ENCODE data around the gene SLC22A23. TPM values are rescaled to one million over a fixed set of nuclear protein-coding genes. Genes with fewer than 3 reads are reported as not detected.
"Not testable (repeated sequence)": the region's sequence is repeated elsewhere in the genome, so short reads cannot be mapped to it uniquely, and the experiment has no call there.

Gene SLC22A23
- total RNA-seq, 1 donor from 2014 or later = 5.7 TPM

GRCh38 chr6:3244003-3244831 is 212.6 kb downstream of the SLC22A23 start:
- Histone ChIP-seq H3K9ac (ENCODE audit: low read length) (no peak overlapping the region), H3K27ac (ENCODE audit: low read depth, low read length) (no peak overlapping the region), H4K20me1 (ENCODE audit: insufficient read depth, low read length) (no peaks in the 10 kb centered on the region), H3K4me1 (ENCODE audit: insufficient read depth, low read length) (peaks cover 16% of the 10 kb centered on the region), H3K36me3 (ENCODE audit: insufficient read depth, low read length) (no peaks in the 10 kb centered on the region), H3K27me3 (ENCODE audit: insufficient read depth, low read length) (no peaks in the 10 kb centered on the region), H3K4me2 (ENCODE audit: low read length) (no peak overlapping the region), H3K4me3 (ENCODE audit: insufficient read depth, low read depth, low read length) (no peak overlapping the region), H2AFZ (ENCODE audit: low read depth, low read length) (no peak overlapping the region), H3K79me2 (ENCODE audit: insufficient read depth, low read length) (no peaks in the 10 kb centered on the region), H3K9me3 (ENCODE audit: insufficient read depth, low read depth, low read length) (no peaks in the 10 kb centered on the region)
- no peak for TF ChIP-seq CTCF (IDR thresholded peaks at IDR 0.05; ENCODE audit: insufficient read depth, low read depth, low read length)
- no peak for TF ChIP-seq EZH2 (IDR thresholded peaks at IDR 0.05; ENCODE audit: insufficient read depth, low read length)
- FAIRE-seq (no peak), DNase-seq (ENCODE audit: low read depth) (no peak)
- Mint-ChIP-seq H3K27me3 (ENCODE audit: low read depth, unreplicated experiment) (peaks cover 16% of the 10 kb centered on the region), H3K27ac (ENCODE audit: unreplicated experiment) (no peak overlapping the region), H3K9me3 (ENCODE audit: unreplicated experiment) (peaks cover 8% of the 10 kb centered on the region), H3K4me3 (ENCODE audit: unreplicated experiment) (no peak overlapping the region), H3K36me3 (ENCODE audit: low read depth, unreplicated experiment) (peaks cover 6% of the 10 kb centered on the region), H3K4me1 (ENCODE audit: low read depth, unreplicated experiment) (peaks cover 15% of the 10 kb centered on the region)

GRCh38 chr6:3242768-3243167 is 214.1 kb downstream of the SLC22A23 start:
- H3K4me3 ChIP-seq (ENCODE audit: insufficient read depth, low read depth, low read length) = no peak overlapping the region
- no peak overlapping the region for H3K4me3 Mint-ChIP-seq (ENCODE audit: unreplicated experiment)
- no peaks in the 10 kb centered on the region for H3K9me3 ChIP-seq (ENCODE audit: insufficient read depth, low read depth, low read length)
- no peaks in the 10 kb centered on the region for H3K36me3 ChIP-seq (ENCODE audit: insufficient read depth, low read length)
- H3K27me3 ChIP-seq (ENCODE audit: insufficient read depth, low read length) = no peaks in the 10 kb centered on the region
- DNase-seq (ENCODE audit: low read depth) = no peak
- no peak overlapping the region for H3K4me2 ChIP-seq (ENCODE audit: low read length)
- H3K4me1 Mint-ChIP-seq (ENCODE audit: low read depth, unreplicated experiment) = peaks cover 10% of the 10 kb centered on the region
- no peak overlapping the region for H3K27ac ChIP-seq (ENCODE audit: low read depth, low read length)
- H3K9ac ChIP-seq (ENCODE audit: low read length) = no peak overlapping the region
- no peaks in the 10 kb centered on the region for H3K79me2 ChIP-seq (ENCODE audit: insufficient read depth, low read length)
- peaks cover 8% of the 10 kb centered on the region for H3K9me3 Mint-ChIP-seq (ENCODE audit: unreplicated experiment)
- peaks cover 16% of the 10 kb centered on the region for H3K27me3 Mint-ChIP-seq (ENCODE audit: low read depth, unreplicated experiment)
- TF ChIP-seq CTCF (IDR thresholded peaks at IDR 0.05; ENCODE audit: insufficient read depth, low read depth, low read length) (no peak), EZH2 (IDR thresholded peaks at IDR 0.05; ENCODE audit: insufficient read depth, low read length) (no peak)
- no peaks in the 10 kb centered on the region for H4K20me1 ChIP-seq (ENCODE audit: insufficient read depth, low read length)
- no peak overlapping the region for H3K27ac Mint-ChIP-seq (ENCODE audit: unreplicated experiment)
- peaks cover 8% of the 10 kb centered on the region for H3K4me1 ChIP-seq (ENCODE audit: insufficient read depth, low read length)
- no peak for FAIRE-seq
- peaks cover 6% of the 10 kb centered on the region for H3K36me3 Mint-ChIP-seq (ENCODE audit: low read depth, unreplicated experiment)
- no peak overlapping the region for H2AFZ ChIP-seq (ENCODE audit: low read depth, low read length)

GRCh38 chr6:3241745-3242144 is 215.1 kb downstream of the SLC22A23 start:
- H3K4me2 ChIP-seq (ENCODE audit: low read length); H3K4me1 ChIP-seq (ENCODE audit: insufficient read depth, low read length); DNase-seq (ENCODE audit: low read depth); H3K27ac Mint-ChIP-seq (ENCODE audit: unreplicated experiment); H3K36me3 ChIP-seq (ENCODE audit: insufficient read depth, low read length); H3K27ac ChIP-seq (ENCODE audit: low read depth, low read length); H3K4me1 Mint-ChIP-seq (ENCODE audit: low read depth, unreplicated experiment); H4K20me1 ChIP-seq (ENCODE audit: insufficient read depth, low read length); H2AFZ ChIP-seq (ENCODE audit: low read depth, low read length); H3K27me3 ChIP-seq (ENCODE audit: insufficient read depth, low read length); H3K9ac ChIP-seq (ENCODE audit: low read length); H3K4me3 Mint-ChIP-seq (ENCODE audit: unreplicated experiment); H3K36me3 Mint-ChIP-seq (ENCODE audit: low read depth, unreplicated experiment); H3K4me3 ChIP-seq (ENCODE audit: insufficient read depth, low read depth, low read length); H3K9me3 ChIP-seq (ENCODE audit: insufficient read depth, low read depth, low read length); FAIRE-seq; H3K79me2 ChIP-seq (ENCODE audit: insufficient read depth, low read length); H3K9me3 Mint-ChIP-seq (ENCODE audit: unreplicated experiment): not testable (repeated sequence)
- H3K27me3 Mint-ChIP-seq (ENCODE audit: low read depth, unreplicated experiment) = peaks cover 16% of the 10 kb centered on the region
